GM19467 (cell line): Measurements from ENCODE around the gene SFMBT1.
A peak's percentile ranks its signal among the peaks of the same experiment; 100 is the strongest.

Experiments used
- ATAC-seq: cut with Tn5 transposase; IDR thresholded peaks from one replicate; pipeline ENCODE4 v1.9.1; 2021; ENCODE audit warnings: mild to moderate bottlenecking, moderate library complexity; ENCODE audit not compliant: unreplicated experiment

Gene SFMBT1

GRCh38 chr3:53005338-53005737 lies 40.5 kb downstream of the SFMBT1 start:
- ATAC-seq: no peak

GRCh38 chr3:53003320-53003719 lies 42.6 kb downstream of the SFMBT1 start:
- ATAC-seq: no peak

GRCh38 chr3:52998771-52999513 lies 46.9 kb downstream of the SFMBT1 start:
- no peak for ATAC-seq

- no peak for ATAC-seq
Observed at GRCh38 chr3:52990637-52991036, 55.2 kb downstream of the SFMBT1 start.

- ATAC-seq: no peak
Observed at GRCh38 chr3:52986938-52987337, 58.9 kb downstream of the SFMBT1 start.

GRCh38 chr3:52986049-52986448 lies 59.8 kb downstream of the SFMBT1 start:
- no peak for ATAC-seq

GRCh38 chr3:52983828-52984227 lies 62.0 kb downstream of the SFMBT1 start:
- ATAC-seq: peak; percentile 18

GRCh38 chr3:52983336-52983807 lies 62.5 kb downstream of the SFMBT1 start:
- ATAC-seq: peak; percentile 76

- ATAC-seq: peak; percentile 25
Observed at GRCh38 chr3:52982839-52983238, 63.0 kb downstream of the SFMBT1 start.

GRCh38 chr3:52979190-52979983 lies 66.5 kb downstream of the SFMBT1 start:
- no peak for ATAC-seq

GRCh38 chr3:52978109-52978754 lies 67.6 kb downstream of the SFMBT1 start:
- no peak for ATAC-seq

GRCh38 chr3:52973806-52974205 lies 72.1 kb downstream of the SFMBT1 start:
- ATAC-seq: no peak

GRCh38 chr3:52971895-52972294 lies 74.0 kb downstream of the SFMBT1 start:
- no peak for ATAC-seq

- no peak for ATAC-seq
Observed at GRCh38 chr3:52967398-52967797, 78.5 kb downstream of the SFMBT1 start.

GRCh38 chr3:52962160-52962559 lies 83.7 kb downstream of the SFMBT1 start:
- no peak for ATAC-seq

GRCh38 chr3:52959773-52960172 lies 86.1 kb downstream of the SFMBT1 start:
- no peak for ATAC-seq

- ATAC-seq: no peak
Observed at GRCh38 chr3:52939600-52939999, 106.3 kb downstream of the SFMBT1 start.

GRCh38 chr3:52934630-52935530 lies 111.0 kb downstream of the SFMBT1 start:
- no peak for ATAC-seq

- no peak for ATAC-seq
Observed at GRCh38 chr3:52931889-52932288, 114.0 kb downstream of the SFMBT1 start.

GRCh38 chr3:52931328-52931727 lies 114.5 kb downstream of the SFMBT1 start:
- no peak for ATAC-seq

- no peak for ATAC-seq
Observed at GRCh38 chr3:52930748-52931147, 115.1 kb downstream of the SFMBT1 start.
